GM12892 (cell line): ENCODE measurements around the gene FCHO2.

Source experiments
- POLR2A ChIP-seq: IDR thresholded peaks from 2 replicates; pipeline ENCODE4 v1.6.1; 2011; ENCODE audit warnings: low read depth, low read length, control low read depth
- POLR2AphosphoS5 ChIP-seq: IDR thresholded peaks from 2 replicates; pipeline ENCODE4 v1.6.1; 2011; ENCODE audit warnings: low read depth, low read length, control low read depth
- TAF1 ChIP-seq: IDR thresholded peaks from 2 replicates; pipeline ENCODE4 v1.6.1; 2011; ENCODE audit warnings: low read depth, mild to moderate bottlenecking, control low read depth, low read length, borderline replicate concordance

- TF ChIP-seq POLR2A: no peak
- TF ChIP-seq TAF1: no peak
- TF ChIP-seq POLR2AphosphoS5: no peak
Measured at GRCh38 chr5:73027816-73028215, 72.0 kb downstream of the FCHO2 start.
